HepG2 (cell line): ENCODE data around the gene BBS12. TPM values are rescaled to one million over a fixed set of nuclear protein-coding genes. Genes with fewer than 3 reads are reported as not detected.

Experiments used
- ATAC-seq: fragments of 200-7000 bp; cut with Tn5 transposase; 3 replicates; pipeline ENCODE4 v1.9.1; 2020; ENCODE audit warnings: mild to moderate bottlenecking, moderate library complexity
- BruUV-seq: library from RNA; stranded (reverse); fragments of 400-500 nt; replicated peaks from 2 replicates; lab custom pipeline; 2021; lab: Mats Ljungman, UMichigan
- CTCF ChIA-PET: fragments of 300-600 bp; formaldehyde crosslinking; extraction: SDS; loops from one replicate; lab custom pipeline; 2021; ENCODE audit warnings: low total read pairs, inconsistent platforms, low intra/inter-chr PET ratio; lab: Yijun Ruan, JAX
- POLR2A ChIA-PET: fragments of 350-600 bp; sonication (Branson Sonifier 250); formaldehyde crosslinking; loops from one replicate; lab custom pipeline; 2020; ENCODE audit warnings: antibody characterized with exemption, inconsistent platforms; lab: Yijun Ruan, JAX
- DNase-seq: peaks from one replicate; pipeline ENCODE4 v3.0.0-alpha.2; 2015; ENCODE audit warnings: low spot score
- FAIRE-seq: peaks from 3 replicates; lab custom pipeline; 2011; peaks lifted over from hg19 to GRCh38; lab: Jason Lieb, UNC
- H2AFZ ChIP-seq: one replicate; pipeline ENCODE4 v1.6.1; 2011; ENCODE audit warnings: low read length, inconsistent platforms
- H3K27ac ChIP-seq: fragments of 300-600 bp; 3 replicates; pipeline ENCODE4 v1.8.0; 2011; ENCODE audit warnings: mixed run types, mild to moderate bottlenecking, mixed read lengths, low read length, inconsistent platforms; ENCODE audit not compliant: insufficient read depth; ENCODE audit errors: extremely low read length
- H3K27me3 ChIP-seq, 2 experiments: fragments of 200-600 bp in 1 of 2; 2 replicates in 1 of 2; 3 replicates in 1 of 2; pipeline versions ENCODE4 v1.6.0 to v1.8.0; 2011; ENCODE audit warnings: low read length in 2 of 2, mild to moderate bottlenecking in 2 of 2, moderate library complexity in 2 of 2, inconsistent platforms in 1 of 2; ENCODE audit not compliant: insufficient read depth in 2 of 2, control insufficient read depth in 1 of 2
- H3K36me3 ChIP-seq, 2 experiments: fragments of 200-600 bp in 1 of 2; replicated peaks in 1 of 2; 2 replicates in 1 of 2; 3 replicates in 1 of 2; pipeline versions ENCODE4 v1.5.1 to v1.8.0; 2011; ENCODE audit warnings: low read length in 2 of 2, inconsistent platforms in 1 of 2; ENCODE audit not compliant: insufficient read depth in 2 of 2, control insufficient read depth in 1 of 2
- H3K4me1 ChIP-seq: 2 replicates; pipeline ENCODE4 v1.5.1; 2012; ENCODE audit warnings: low read length, inconsistent platforms; ENCODE audit not compliant: insufficient read depth
- H3K4me2 ChIP-seq: 2 replicates; pipeline ENCODE4 v1.6.0; 2011; ENCODE audit warnings: low read depth, low read length, inconsistent platforms
- H3K4me3 ChIP-seq, 3 experiments: fragments of 200-600 bp in 1 of 3; sonication (generic), shearing (Covaris generic) in 1 of 3; replicated peaks in 1 of 3; 2 replicates each; pipeline ENCODE4 v1.5.1; 2011 to 2016; ENCODE audit warnings: low read length in 3 of 3, inconsistent platforms in 2 of 3, low read depth in 2 of 3, mild to moderate bottlenecking in 2 of 3, control low read depth in 1 of 3, mixed read lengths in 1 of 3; ENCODE audit not compliant: insufficient read depth in 1 of 3
- H3K79me2 ChIP-seq: one replicate; pipeline ENCODE4 v1.6.1; 2011; ENCODE audit warnings: low read length, inconsistent platforms; ENCODE audit not compliant: insufficient read depth
- H3K9ac ChIP-seq: 2 replicates; pipeline ENCODE4 v1.6.0; 2011; ENCODE audit warnings: mild to moderate bottlenecking, low read depth, low read length, inconsistent platforms; ENCODE audit not compliant: insufficient read depth
- H3K9me3 ChIP-seq: 2 replicates; pipeline ENCODE4 v1.5.1; 2012; ENCODE audit warnings: mild to moderate bottlenecking, low read length
- H4K20me1 ChIP-seq: 2 replicates; pipeline ENCODE4 v1.6.0; 2011; ENCODE audit warnings: inconsistent platforms, mild to moderate bottlenecking, low read length, moderate library complexity; ENCODE audit not compliant: insufficient read depth
- FIP1L1 ChIP-seq: fragments of 200-400 bp; formaldehyde crosslinking; IDR thresholded peaks from 2 replicates; pipeline ENCODE4 v1.6.1; 2018; ENCODE audit warnings: low read depth, mild to moderate bottlenecking, low read length, moderate library complexity, borderline replicate concordance; ENCODE audit not compliant: insufficient read depth
- HDAC2 ChIP-seq: sonication (generic); formaldehyde crosslinking; IDR thresholded peaks from 2 replicates; pipeline ENCODE4 v1.4.0; 2020; ENCODE audit warnings: missing genetic modification reagents
- JUNB ChIP-seq: sonication (generic); formaldehyde crosslinking; IDR thresholded peaks from 2 replicates; pipeline ENCODE4 v1.8.0; 2022; ENCODE audit warnings: missing genetic modification reagents, mild to moderate bottlenecking, borderline replicate concordance
- KDM4B ChIP-seq: sonication (generic); formaldehyde crosslinking; IDR thresholded peaks from 2 replicates; pipeline ENCODE4 v1.4.0; 2020; ENCODE audit warnings: missing genetic modification reagents
- MLLT10 ChIP-seq: sonication (generic); formaldehyde crosslinking; IDR thresholded peaks from 2 replicates; pipeline ENCODE4 v1.4.0; 2020; ENCODE audit warnings: missing genetic modification reagents
- NFE2L1 ChIP-seq: sonication (generic); formaldehyde crosslinking; IDR thresholded peaks from 2 replicates; pipeline ENCODE4 v1.4.0; 2020; ENCODE audit warnings: missing genetic modification reagents, mild to moderate bottlenecking, borderline replicate concordance
- SMAD1 ChIP-seq: sonication (generic); formaldehyde crosslinking; IDR thresholded peaks from 2 replicates; pipeline ENCODE4 v1.4.0; 2020; ENCODE audit warnings: missing genetic modification reagents, low read depth, mild to moderate bottlenecking, borderline replicate concordance
- TFDP2 ChIP-seq: sonication (generic); formaldehyde crosslinking; IDR thresholded peaks from 2 replicates; pipeline ENCODE4 v1.4.0; 2020; ENCODE audit warnings: missing genetic modification reagents
- TP53 ChIP-seq: sonication (generic); formaldehyde crosslinking; conservative IDR thresholded peaks from 2 replicates; pipeline ENCODE4 v1.4.0; 2020; ENCODE audit warnings: missing genetic modification reagents
- ZNF282 ChIP-seq: fragments of 450-650 bp; IDR thresholded peaks from 2 replicates; pipeline ENCODE4 v1.6.1; 2018; ENCODE audit not compliant: partially characterized antibody
- ZNF879 ChIP-seq: sonication (generic); formaldehyde crosslinking; IDR thresholded peaks from 2 replicates; pipeline ENCODE4 v1.8.1; 2023; ENCODE audit warnings: missing genetic modification reagents
- ZSCAN25 ChIP-seq: sonication (generic); formaldehyde crosslinking; IDR thresholded peaks from 2 replicates; pipeline ENCODE4 v1.8.0; 2022; ENCODE audit warnings: mild to moderate bottlenecking, missing genetic modification reagents
- WGBS: methylation state at CpG from one replicate; pipeline ENCODE4 v1.1.6; 2017; ENCODE audit warnings: low lambda C conversion rate; 5-methylcytosine and 5-hydroxymethylcytosine counted together
- in situ Hi-C: cut with HindIII; loops from 2 replicates; pipeline ENCODE4 v1.10.0; 2017; ENCODE audit warnings: low pct_unique_long_range_greater_than_20kb; ENCODE audit not compliant: extremely low pct_ligation_motif_present
- intact Hi-C: fragments of 100-400 bp; cut with micrococcal nuclease; formaldehyde crosslinking; loops from one replicate; pipeline ENCODE4 v1.10.0; 2022; ENCODE audit not compliant: unreplicated experiment
- polyA plus RNA-seq, 8 experiments: library from polyadenylated mRNA; depleted of rRNA in 3 of 8; stranded (reverse) in 7 of 8; unstranded in 1 of 8; fragments of >200 nt; fragmentation: Illumina TruSeq in 4 of 8; extraction: Trizol in 4 of 8; gene quantifications; 2 replicates each; pipeline versions ENCODE4 v1.2.1 to v1.2.3, GENCODE V29; 2011 to 2016; ENCODE audit warnings: low read depth in 4 of 8, missing spikeins in 1 of 8, mixed read lengths in 1 of 8; ENCODE audit not compliant: insufficient read depth in 1 of 8
- total RNA-seq, 5 experiments: library from RNA; depleted of rRNA; stranded (reverse); fragments of >200 nt; fragmentation: Illumina TruSeq; extraction: Trizol; gene quantifications; 2 replicates each; pipeline ENCODE4 v1.2.3, GENCODE V29; 2016; ENCODE audit warnings: low read depth in 1 of 5
- TF ChIP-seq, protein P1 (sequence below): sonication (generic); formaldehyde crosslinking; conservative IDR thresholded peaks from 2 replicates; pipeline ENCODE4 v1.8.0; 2022; ENCODE audit warnings: mild to moderate bottlenecking, moderate library complexity, missing genetic modification reagents
- TF ChIP-seq, protein P2 (sequence below): sonication (generic); formaldehyde crosslinking; IDR thresholded peaks from 2 replicates; pipeline ENCODE4 v1.8.0; 2022; ENCODE audit warnings: mild to moderate bottlenecking, missing genetic modification reagents, moderate library complexity
- TF ChIP-seq, protein P3 (sequence below): fragments of 450-650 bp; IDR thresholded peaks from 2 replicates; pipeline ENCODE4 v1.6.1; 2017
- TF ChIP-seq, protein P4 (sequence below), 2 experiments: IDR thresholded peaks; 2 replicates each; pipeline ENCODE4 v1.6.1; 2011 to 2012; ENCODE audit warnings: low read length in 2 of 2, borderline replicate concordance in 1 of 2, low read depth in 1 of 2, mild to moderate bottlenecking in 1 of 2, moderate library complexity in 1 of 2

The BBS12 gene
- total and polyA plus RNA-seq, 2 of the 13 experiments (the other 11 are each of a cell fraction or from before 2014, with no cell fraction given), result 0.32 to 1.7 TPM

GRCh38 chr4:122781486-122781885 is 49.0 kb downstream of the BBS12 start:
- FAIRE-seq, result no peak
- Histone ChIP-seq H2AFZ (no peak overlapping the region), H3K36me3 (no peaks in the 10 kb centered on the region), H3K4me2 (no peak overlapping the region), H4K20me1 (no peaks in the 10 kb centered on the region), H3K27me3 (no peaks in the 10 kb centered on the region), H3K4me3 (no peak overlapping the region), H3K9me3 (no peaks in the 10 kb centered on the region), H3K79me2 (no peaks in the 10 kb centered on the region), H3K9ac (no peak overlapping the region), H3K4me1 (peaks cover 21% of the 10 kb centered on the region), H3K27ac (no peak overlapping the region)
- 68% methylated on average over 2 of the region's 2 CpGs for WGBS
- ATAC-seq, result no peak
- ChIA-PET CTCF (no interaction called here), POLR2A (no interaction called here)
- no peak for DNase-seq
- intact Hi-C loops (no loop called here), in situ Hi-C loops (no loop called here)
- BruUV-seq, result no TSS peak
- TF ChIP-seq, protein P1, sequence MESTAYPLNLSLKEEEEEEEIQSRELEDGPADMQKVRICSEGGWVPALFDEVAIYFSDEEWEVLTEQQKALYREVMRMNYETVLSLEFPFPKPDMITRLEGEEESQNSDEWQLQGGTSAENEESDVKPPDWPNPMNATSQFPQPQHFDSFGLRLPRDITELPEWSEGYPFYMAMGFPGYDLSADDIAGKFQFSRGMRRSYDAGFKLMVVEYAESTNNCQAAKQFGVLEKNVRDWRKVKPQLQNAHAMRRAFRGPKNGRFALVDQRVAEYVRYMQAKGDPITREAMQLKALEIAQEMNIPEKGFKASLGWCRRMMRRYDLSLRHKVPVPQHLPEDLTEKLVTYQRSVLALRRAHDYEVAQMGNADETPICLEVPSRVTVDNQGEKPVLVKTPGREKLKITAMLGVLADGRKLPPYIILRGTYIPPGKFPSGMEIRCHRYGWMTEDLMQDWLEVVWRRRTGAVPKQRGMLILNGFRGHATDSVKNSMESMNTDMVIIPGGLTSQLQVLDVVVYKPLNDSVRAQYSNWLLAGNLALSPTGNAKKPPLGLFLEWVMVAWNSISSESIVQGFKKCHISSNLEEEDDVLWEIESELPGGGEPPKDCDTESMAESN (CRISPR knock-in tag), result no peak
- TF ChIP-seq TFDP2 (CRISPR knock-in tag) (no peak), SMAD1 (CRISPR knock-in tag) (no peak), KDM4B (no peak), ZNF282 (no peak), ZSCAN25 (no peak), HDAC2 (no peak), ZNF879 (CRISPR knock-in tag) (no peak), MLLT10 (CRISPR knock-in tag) (no peak), JUNB (CRISPR knock-in tag) (no peak), FIP1L1 (no peak), TP53 (CRISPR knock-in tag) (no peak), NFE2L1 (no peak)
- TF ChIP-seq, protein P2, sequence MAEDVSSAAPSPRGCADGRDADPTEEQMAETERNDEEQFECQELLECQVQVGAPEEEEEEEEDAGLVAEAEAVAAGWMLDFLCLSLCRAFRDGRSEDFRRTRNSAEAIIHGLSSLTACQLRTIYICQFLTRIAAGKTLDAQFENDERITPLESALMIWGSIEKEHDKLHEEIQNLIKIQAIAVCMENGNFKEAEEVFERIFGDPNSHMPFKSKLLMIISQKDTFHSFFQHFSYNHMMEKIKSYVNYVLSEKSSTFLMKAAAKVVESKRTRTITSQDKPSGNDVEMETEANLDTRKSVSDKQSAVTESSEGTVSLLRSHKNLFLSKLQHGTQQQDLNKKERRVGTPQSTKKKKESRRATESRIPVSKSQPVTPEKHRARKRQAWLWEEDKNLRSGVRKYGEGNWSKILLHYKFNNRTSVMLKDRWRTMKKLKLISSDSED (CRISPR knock-in tag), result no peak
- TF ChIP-seq, protein P3, sequence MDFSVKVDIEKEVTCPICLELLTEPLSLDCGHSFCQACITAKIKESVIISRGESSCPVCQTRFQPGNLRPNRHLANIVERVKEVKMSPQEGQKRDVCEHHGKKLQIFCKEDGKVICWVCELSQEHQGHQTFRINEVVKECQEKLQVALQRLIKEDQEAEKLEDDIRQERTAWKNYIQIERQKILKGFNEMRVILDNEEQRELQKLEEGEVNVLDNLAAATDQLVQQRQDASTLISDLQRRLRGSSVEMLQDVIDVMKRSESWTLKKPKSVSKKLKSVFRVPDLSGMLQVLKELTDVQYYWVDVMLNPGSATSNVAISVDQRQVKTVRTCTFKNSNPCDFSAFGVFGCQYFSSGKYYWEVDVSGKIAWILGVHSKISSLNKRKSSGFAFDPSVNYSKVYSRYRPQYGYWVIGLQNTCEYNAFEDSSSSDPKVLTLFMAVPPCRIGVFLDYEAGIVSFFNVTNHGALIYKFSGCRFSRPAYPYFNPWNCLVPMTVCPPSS, result no peak
- TF ChIP-seq, protein P4, sequence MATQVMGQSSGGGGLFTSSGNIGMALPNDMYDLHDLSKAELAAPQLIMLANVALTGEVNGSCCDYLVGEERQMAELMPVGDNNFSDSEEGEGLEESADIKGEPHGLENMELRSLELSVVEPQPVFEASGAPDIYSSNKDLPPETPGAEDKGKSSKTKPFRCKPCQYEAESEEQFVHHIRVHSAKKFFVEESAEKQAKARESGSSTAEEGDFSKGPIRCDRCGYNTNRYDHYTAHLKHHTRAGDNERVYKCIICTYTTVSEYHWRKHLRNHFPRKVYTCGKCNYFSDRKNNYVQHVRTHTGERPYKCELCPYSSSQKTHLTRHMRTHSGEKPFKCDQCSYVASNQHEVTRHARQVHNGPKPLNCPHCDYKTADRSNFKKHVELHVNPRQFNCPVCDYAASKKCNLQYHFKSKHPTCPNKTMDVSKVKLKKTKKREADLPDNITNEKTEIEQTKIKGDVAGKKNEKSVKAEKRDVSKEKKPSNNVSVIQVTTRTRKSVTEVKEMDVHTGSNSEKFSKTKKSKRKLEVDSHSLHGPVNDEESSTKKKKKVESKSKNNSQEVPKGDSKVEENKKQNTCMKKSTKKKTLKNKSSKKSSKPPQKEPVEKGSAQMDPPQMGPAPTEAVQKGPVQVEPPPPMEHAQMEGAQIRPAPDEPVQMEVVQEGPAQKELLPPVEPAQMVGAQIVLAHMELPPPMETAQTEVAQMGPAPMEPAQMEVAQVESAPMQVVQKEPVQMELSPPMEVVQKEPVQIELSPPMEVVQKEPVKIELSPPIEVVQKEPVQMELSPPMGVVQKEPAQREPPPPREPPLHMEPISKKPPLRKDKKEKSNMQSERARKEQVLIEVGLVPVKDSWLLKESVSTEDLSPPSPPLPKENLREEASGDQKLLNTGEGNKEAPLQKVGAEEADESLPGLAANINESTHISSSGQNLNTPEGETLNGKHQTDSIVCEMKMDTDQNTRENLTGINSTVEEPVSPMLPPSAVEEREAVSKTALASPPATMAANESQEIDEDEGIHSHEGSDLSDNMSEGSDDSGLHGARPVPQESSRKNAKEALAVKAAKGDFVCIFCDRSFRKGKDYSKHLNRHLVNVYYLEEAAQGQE (IDR thresholded peaks at IDR 0.05; ENCODE audit: borderline replicate concordance in 1 of 2, low read depth in 1 of 2, low read length in 2 of 2), result no peak
